Naive thymus-derived CD4-positive, alpha-beta T cell (primary cell): ENCODE data around the gene CREBBP. TPM values are rescaled to one million over a fixed set of nuclear protein-coding genes. Genes with fewer than 3 reads are reported as not detected.

Experiments
- ATAC-seq: fragments of 150-1000 bp; cut with Tn5 transposase; 2 replicates; pipeline ENCODE4 v1.10.0; 2021; ENCODE audit warnings: mild to moderate bottlenecking, moderate library complexity
- CTCF ChIA-PET: fragments of 350-600 bp; sonication (Branson Sonifier 250); formaldehyde crosslinking; loops from one replicate; lab custom pipeline; 2021; ENCODE audit warnings: antibody characterized with exemption; lab: Charles Lee
- POLR2A ChIA-PET: fragments of 350-600 bp; sonication (Branson Sonifier 250); formaldehyde crosslinking; loops from one replicate; lab custom pipeline; 2021; ENCODE audit warnings: antibody characterized with exemption, inconsistent platforms; lab: Charles Lee
- DNase-seq, 9 donors: peaks; one replicate each; pipeline versions ENCODE4 v3.0.0 to v3.0.0-alpha.2; 2020 to 2022; ENCODE audit warnings: mixed read lengths in 1 of 9
- H3K27ac ChIP-seq: one replicate; pipeline ENCODE4 v1.7.0; 2013; ENCODE audit warnings: mild to moderate bottlenecking, low read depth, low read length, moderate library complexity
- H3K27me3 ChIP-seq, 2 donors: one replicate each; pipeline ENCODE4 v1.7.0; 2013; ENCODE audit warnings: low read length in 2 of 2, mild to moderate bottlenecking in 2 of 2, moderate library complexity in 2 of 2; ENCODE audit not compliant: control insufficient read depth in 2 of 2, insufficient read depth in 2 of 2
- H3K36me3 ChIP-seq, 3 experiments: 1 replicate in 2 of 3; 2 replicates in 1 of 3; pipeline ENCODE4 v1.7.0; 2013; ENCODE audit warnings: low read length in 3 of 3, mild to moderate bottlenecking in 3 of 3, moderate library complexity in 1 of 3; ENCODE audit not compliant: insufficient read depth in 3 of 3, control insufficient read depth in 2 of 3
- H3K4me1 ChIP-seq, 2 donors: one replicate each; pipeline ENCODE4 v1.7.0; 2013; ENCODE audit warnings: low read length in 2 of 2, mild to moderate bottlenecking in 2 of 2, moderate library complexity in 1 of 2; ENCODE audit not compliant: control insufficient read depth in 2 of 2, insufficient read depth in 2 of 2
- H3K4me3 ChIP-seq: 2 replicates; pipeline ENCODE4 v1.7.0; 2013; ENCODE audit warnings: mild to moderate bottlenecking, low read length
- H3K9me3 ChIP-seq, 3 experiments: 1 replicate in 2 of 3; 2 replicates in 1 of 3; pipeline ENCODE4 v1.7.0; 2013; ENCODE audit warnings: low read length in 3 of 3; ENCODE audit not compliant: control insufficient read depth in 2 of 3
- H3K27ac Mint-ChIP-seq, 9 donors: one replicate each; pipeline ENCODE4 v1.8.0; 2020 to 2022; ENCODE audit warnings: mixed read lengths in 9 of 9, mild to moderate bottlenecking in 8 of 9, moderate library complexity in 5 of 9, inconsistent platforms in 2 of 9
- H3K27me3 Mint-ChIP-seq, 5 donors: one replicate each; pipeline ENCODE4 v1.8.0; 2021 to 2022; ENCODE audit warnings: mixed read lengths in 5 of 5, mild to moderate bottlenecking in 1 of 5
- H3K36me3 Mint-ChIP-seq, 5 donors: one replicate each; pipeline ENCODE4 v1.8.0; 2020 to 2022; ENCODE audit warnings: mixed read lengths in 5 of 5, mild to moderate bottlenecking in 3 of 5, inconsistent platforms in 1 of 5
- H3K4me1 Mint-ChIP-seq, 7 donors: one replicate each; pipeline ENCODE4 v1.8.0; 2020 to 2022; ENCODE audit warnings: mixed read lengths in 7 of 7, mild to moderate bottlenecking in 3 of 7, inconsistent platforms in 1 of 7
- H3K4me3 Mint-ChIP-seq, 10 donors: one replicate each; pipeline ENCODE4 v1.8.0; 2020 to 2022; ENCODE audit warnings: mild to moderate bottlenecking in 10 of 10, mixed read lengths in 10 of 10, moderate library complexity in 6 of 10, inconsistent platforms in 2 of 10
- H3K9me3 Mint-ChIP-seq, 11 donors: one replicate each; pipeline ENCODE4 v1.8.0; 2020 to 2022; ENCODE audit warnings: mixed read lengths in 11 of 11, mild to moderate bottlenecking in 4 of 11, inconsistent platforms in 1 of 11, moderate library complexity in 1 of 11
- intact Hi-C, 2 donors: fragments of 100-400 bp; cut with micrococcal nuclease; formaldehyde crosslinking; loops; one replicate each; pipeline ENCODE4 v1.15.1; 2023
- polyA plus RNA-seq, 2 donors: library from polyadenylated mRNA; unstranded; fragments of 300-500 nt; fragmentation: Illumina TruSeq; gene quantifications; one replicate each; pipeline ENCODE4 v1.2.3, GENCODE V29; 2021
- total RNA-seq, 6 experiments: library from RNA in 5 of 6; stranded (reverse) in 5 of 6; gene quantifications; 1 replicate in 5 of 6; 2 replicates in 1 of 6; pipeline ENCODE4 v1.2.3 and lab custom pipeline; 2021 to 2026

Gene CREBBP
- total and polyA plus RNA-seq, 7 experiments from 2014 or later, result 10.5 to 194 (median 126) TPM

- intact Hi-C loops, result loop anchor here in 1 of 2 donors (5.0 kb wide), 1 partner anchor 32 kb away; no protein-coding TSS in a partner anchor
- DNase-seq (no peak), ATAC-seq (no peak)
- Mint-ChIP-seq H3K36me3 (peaks cover 0 to 23% (median 15%) of the 10 kb centered on the region in 5 donors), H3K4me3 (peak overlapping the region in 1 of 10 donors; percentile 15), H3K9me3 (peaks cover 0 to 2% (median 0%) of the 10 kb centered on the region in 11 donors), H3K27me3 (no peaks in the 10 kb centered on the region), H3K27ac (peak overlapping the region in 1 of 9 donors; percentile 35), H3K4me1 (peaks cover 57 to 93% (median 87%) of the 10 kb centered on the region in 7 donors)
- CTCF ChIA-PET, result interaction anchor here (0.7 kb wide), 1 partner anchor 49 kb away, joined by 7 read pairs; no protein-coding TSS in a partner anchor
- H3K27ac ChIP-seq, result no peak overlapping the region
- H3K4me3 ChIP-seq, result no peak overlapping the region
- H3K36me3 ChIP-seq, result peaks cover 0 to 9% (median 0%) of the 10 kb centered on the region in 3 experiments
- POLR2A ChIA-PET, result interaction anchor here (0.5 to 0.7 kb wide), 2 partner anchors 55 to 401 kb away, joined by 3 to 4 read pairs; no protein-coding TSS in a partner anchor
- H3K4me1 ChIP-seq, result peaks cover 31 to 43% of the 10 kb centered on the region in 2 donors
- H3K9me3 ChIP-seq, result no peaks in the 10 kb centered on the region
- H3K27me3 ChIP-seq, result no peaks in the 10 kb centered on the region
Measured at GRCh38 chr16:3814755-3815154, 65.8 kb downstream of the CREBBP start.

- Histone ChIP-seq H3K4me1 (peaks cover 31 to 38% of the 10 kb centered on the region in 2 donors), H3K4me3 (no peak overlapping the region), H3K27me3 (no peaks in the 10 kb centered on the region), H3K36me3 (peaks cover 0 to 16% (median 0%) of the 10 kb centered on the region in 3 experiments), H3K9me3 (no peaks in the 10 kb centered on the region), H3K27ac (no peak overlapping the region)
- Mint-ChIP-seq H3K4me1 (peaks cover 60 to 93% (median 87%) of the 10 kb centered on the region in 7 donors), H3K27me3 (no peaks in the 10 kb centered on the region), H3K36me3 (peaks cover 0 to 32% (median 21%) of the 10 kb centered on the region in 5 donors), H3K27ac (peak overlapping the region in 2 of 9 donors; percentile 20 to 31), H3K9me3 (no peaks in the 10 kb centered on the region), H3K4me3 (peak overlapping the region in 2 of 10 donors; percentile 1 to 18)
- no peak for ATAC-seq
- intact Hi-C loops, result no loop called here
- POLR2A ChIA-PET, result interaction anchor here (0.6 to 1.4 kb wide), 2 partner anchors 12 to 40 kb away, joined by 3 read pairs; no protein-coding TSS in a partner anchor
- no peak for DNase-seq
- CTCF ChIA-PET, result no interaction called here
Measured at GRCh38 chr16:3812469-3813172, 67.9 kb downstream of the CREBBP start.

- Mint-ChIP-seq H3K9me3 (peaks cover 0 to 2% (median 0%) of the 10 kb centered on the region in 11 donors), H3K27me3 (no peaks in the 10 kb centered on the region), H3K36me3 (peaks cover 7 to 45% (median 32%) of the 10 kb centered on the region in 5 donors), H3K27ac (peak overlapping the region in 3 of 9 donors; percentile 11 to 78 (median 33)), H3K4me3 (peak overlapping the region in 6 of 10 donors; percentile 2 to 49 (median 13)), H3K4me1 (peaks cover 61 to 93% (median 87%) of the 10 kb centered on the region in 7 donors)
- DNase-seq, result no peak
- Histone ChIP-seq H3K9me3 (no peaks in the 10 kb centered on the region), H3K27me3 (no peaks in the 10 kb centered on the region), H3K36me3 (peaks cover 0 to 24% (median 0%) of the 10 kb centered on the region in 3 experiments), H3K4me3 (no peak overlapping the region), H3K27ac (no peak overlapping the region), H3K4me1 (peaks cover 28 to 31% of the 10 kb centered on the region in 2 donors)
- CTCF ChIA-PET, result no interaction called here
- POLR2A ChIA-PET, result interaction anchor here (1.0 kb wide), 1 partner anchor 9 kb away, joined by 3 read pairs; no protein-coding TSS in a partner anchor
- ATAC-seq, result no peak
- intact Hi-C loops, result no loop called here
Measured at GRCh38 chr16:3810818-3811217, 69.7 kb downstream of the CREBBP start.

GRCh38 chr16:3810198-3810664 lies 70.3 kb downstream of the CREBBP start:
- H3K27ac Mint-ChIP-seq, result peak overlapping the region in 6 of 9 donors; percentile 11 to 65 (median 54)
- H3K27ac ChIP-seq, result no peak overlapping the region
- no peak overlapping the region for H3K4me3 ChIP-seq
- DNase-seq, result no peak
- no peaks in the 10 kb centered on the region for H3K9me3 ChIP-seq
- no peak for ATAC-seq
- intact Hi-C loops, result no loop called here
- ChIA-PET POLR2A (no interaction called here), CTCF (no interaction called here)
- H3K36me3 ChIP-seq, result peaks cover 0 to 24% (median 0%) of the 10 kb centered on the region in 3 experiments
- H3K27me3 Mint-ChIP-seq, result no peaks in the 10 kb centered on the region
- H3K9me3 Mint-ChIP-seq, result peaks cover 0 to 2% (median 0%) of the 10 kb centered on the region in 11 donors
- no peaks in the 10 kb centered on the region for H3K27me3 ChIP-seq
- H3K36me3 Mint-ChIP-seq, result peaks cover 7 to 50% (median 36%) of the 10 kb centered on the region in 5 donors
- H3K4me3 Mint-ChIP-seq, result peak overlapping the region in 2 of 10 donors; percentile 2 to 36
- peaks cover 66 to 97% (median 91%) of the 10 kb centered on the region in 7 donors for H3K4me1 Mint-ChIP-seq
- peaks cover 28 to 31% of the 10 kb centered on the region in 2 donors for H3K4me1 ChIP-seq

GRCh38 chr16:3808308-3809063 lies 72.0 kb downstream of the CREBBP start:
- H3K27ac Mint-ChIP-seq, result peak overlapping the region; percentile 28 to 92 (median 69)
- H3K9me3 ChIP-seq, result no peaks in the 10 kb centered on the region
- ATAC-seq, result no peak
- peaks cover 0 to 24% (median 0%) of the 10 kb centered on the region in 3 experiments for H3K36me3 ChIP-seq
- peaks cover 7 to 56% (median 48%) of the 10 kb centered on the region in 5 donors for H3K36me3 Mint-ChIP-seq
- peak overlapping the region in 8 of 10 donors; percentile 20 to 80 (median 45) for H3K4me3 Mint-ChIP-seq
- no peak for DNase-seq
- peak overlapping the region; percentile 14 for H3K27ac ChIP-seq
- ChIA-PET POLR2A (no interaction called here), CTCF (no interaction called here)
- intact Hi-C loops, result no loop called here
- H3K9me3 Mint-ChIP-seq, result peaks cover 0 to 2% (median 0%) of the 10 kb centered on the region in 11 donors
- H3K27me3 Mint-ChIP-seq, result no peaks in the 10 kb centered on the region
- peaks cover 72 to 95% (median 88%) of the 10 kb centered on the region in 7 donors for H3K4me1 Mint-ChIP-seq
- H3K4me1 ChIP-seq, result peaks cover 28 to 37% of the 10 kb centered on the region in 2 donors
- H3K4me3 ChIP-seq, result no peak overlapping the region
- no peaks in the 10 kb centered on the region for H3K27me3 ChIP-seq
